HepG2 (cell line): ENCODE measurements around the gene ATP6V0E1. TPM values are rescaled to one million over a fixed set of nuclear protein-coding genes. Genes with fewer than 3 reads are reported as not detected.

ENCODE experiments used
- ATAC-seq: fragments of 200-7000 bp; cut with Tn5 transposase; 3 replicates; pipeline ENCODE4 v1.9.1; 2020; ENCODE audit warnings: mild to moderate bottlenecking, moderate library complexity
- BruUV-seq: library from RNA; stranded (reverse); fragments of 400-500 nt; replicated peaks from 2 replicates; lab custom pipeline; 2021; lab: Mats Ljungman, UMichigan
- CTCF ChIA-PET: fragments of 300-600 bp; formaldehyde crosslinking; extraction: SDS; loops from one replicate; lab custom pipeline; 2021; ENCODE audit warnings: low total read pairs, inconsistent platforms, low intra/inter-chr PET ratio; lab: Yijun Ruan, JAX
- POLR2A ChIA-PET: fragments of 350-600 bp; sonication (Branson Sonifier 250); formaldehyde crosslinking; loops from one replicate; lab custom pipeline; 2020; ENCODE audit warnings: antibody characterized with exemption, inconsistent platforms; lab: Yijun Ruan, JAX
- DNase-seq: peaks from one replicate; pipeline ENCODE4 v3.0.0-alpha.2; 2015; ENCODE audit warnings: low spot score
- FAIRE-seq: peaks from 3 replicates; lab custom pipeline; 2011; peaks lifted over from hg19 to GRCh38; lab: Jason Lieb, UNC
- H2AFZ ChIP-seq: one replicate; pipeline ENCODE4 v1.6.1; 2011; ENCODE audit warnings: low read length, inconsistent platforms
- H3K27ac ChIP-seq: fragments of 300-600 bp; 3 replicates; pipeline ENCODE4 v1.8.0; 2011; ENCODE audit warnings: mixed run types, mild to moderate bottlenecking, mixed read lengths, low read length, inconsistent platforms; ENCODE audit not compliant: insufficient read depth; ENCODE audit errors: extremely low read length
- H3K27me3 ChIP-seq, 2 experiments: fragments of 200-600 bp in 1 of 2; 2 replicates in 1 of 2; 3 replicates in 1 of 2; pipeline versions ENCODE4 v1.6.0 to v1.8.0; 2011; ENCODE audit warnings: low read length in 2 of 2, mild to moderate bottlenecking in 2 of 2, moderate library complexity in 2 of 2, inconsistent platforms in 1 of 2; ENCODE audit not compliant: insufficient read depth in 2 of 2, control insufficient read depth in 1 of 2
- H3K36me3 ChIP-seq, 2 experiments: fragments of 200-600 bp in 1 of 2; replicated peaks in 1 of 2; 2 replicates in 1 of 2; 3 replicates in 1 of 2; pipeline versions ENCODE4 v1.5.1 to v1.8.0; 2011; ENCODE audit warnings: low read length in 2 of 2, inconsistent platforms in 1 of 2; ENCODE audit not compliant: insufficient read depth in 2 of 2, control insufficient read depth in 1 of 2
- H3K4me1 ChIP-seq: 2 replicates; pipeline ENCODE4 v1.5.1; 2012; ENCODE audit warnings: low read length, inconsistent platforms; ENCODE audit not compliant: insufficient read depth
- H3K4me2 ChIP-seq: 2 replicates; pipeline ENCODE4 v1.6.0; 2011; ENCODE audit warnings: low read depth, low read length, inconsistent platforms
- H3K4me3 ChIP-seq, 3 experiments: fragments of 200-600 bp in 1 of 3; sonication (generic), shearing (Covaris generic) in 1 of 3; replicated peaks in 1 of 3; 2 replicates each; pipeline ENCODE4 v1.5.1; 2011 to 2016; ENCODE audit warnings: low read length in 3 of 3, inconsistent platforms in 2 of 3, low read depth in 2 of 3, mild to moderate bottlenecking in 2 of 3, control low read depth in 1 of 3, mixed read lengths in 1 of 3; ENCODE audit not compliant: insufficient read depth in 1 of 3
- H3K79me2 ChIP-seq: one replicate; pipeline ENCODE4 v1.6.1; 2011; ENCODE audit warnings: low read length, inconsistent platforms; ENCODE audit not compliant: insufficient read depth
- H3K9ac ChIP-seq: 2 replicates; pipeline ENCODE4 v1.6.0; 2011; ENCODE audit warnings: mild to moderate bottlenecking, low read depth, low read length, inconsistent platforms; ENCODE audit not compliant: insufficient read depth
- H3K9me3 ChIP-seq: 2 replicates; pipeline ENCODE4 v1.5.1; 2012; ENCODE audit warnings: mild to moderate bottlenecking, low read length
- H4K20me1 ChIP-seq: 2 replicates; pipeline ENCODE4 v1.6.0; 2011; ENCODE audit warnings: inconsistent platforms, mild to moderate bottlenecking, low read length, moderate library complexity; ENCODE audit not compliant: insufficient read depth
- CENPX ChIP-seq: sonication (generic); formaldehyde crosslinking; IDR thresholded peaks from 2 replicates; pipeline ENCODE4 v1.9.0; 2021; ENCODE audit warnings: mild to moderate bottlenecking, missing genetic modification reagents, moderate library complexity
- GATA4 ChIP-seq: sonication (generic); IDR thresholded peaks from 2 replicates; pipeline ENCODE4 v1.6.1; 2016; ENCODE audit warnings: antibody characterized with exemption, low read depth, borderline replicate concordance
- MBNL3 ChIP-seq: fragments of 250-450 bp; sonication (Bioruptor Pico); conservative IDR thresholded peaks from 2 replicates; pipeline ENCODE4 v1.8.0; 2022; ENCODE audit warnings: mild to moderate bottlenecking, inconsistent platforms
- PTBP1 ChIP-seq: fragments of 200-400 bp; formaldehyde crosslinking; IDR thresholded peaks from 2 replicates; pipeline ENCODE4 v1.6.1; 2018; ENCODE audit warnings: low read length, low read depth; ENCODE audit not compliant: poor library complexity, severe bottlenecking
- SOX13 ChIP-seq, 3 experiments: fragments of 450-650 bp in 1 of 3; sonication (generic) in 1 of 3; formaldehyde crosslinking in 1 of 3; IDR thresholded peaks in 2 of 3; conservative IDR thresholded peaks in 1 of 3; 2 replicates each; pipeline versions ENCODE4 v1.5.0 to v1.6.1; 2016 to 2020; ENCODE audit warnings: antibody characterized with exemption in 1 of 3, mild to moderate bottlenecking in 1 of 3, missing compliant biosample characterization in 1 of 3, missing genetic modification reagents in 1 of 3, moderate library complexity in 1 of 3
- STAT5B ChIP-seq: sonication (generic); formaldehyde crosslinking; IDR thresholded peaks from 2 replicates; pipeline ENCODE4 v1.4.0; 2020; ENCODE audit warnings: missing genetic modification reagents
- ZNF337 ChIP-seq: sonication (generic); formaldehyde crosslinking; IDR thresholded peaks from 2 replicates; pipeline ENCODE4 v1.5.1; 2020; ENCODE audit warnings: missing genetic modification reagents, low read depth, mild to moderate bottlenecking, borderline replicate concordance
- ZNF605 ChIP-seq: sonication (generic); formaldehyde crosslinking; IDR thresholded peaks from 2 replicates; pipeline ENCODE4 v1.8.0; 2022; ENCODE audit warnings: mild to moderate bottlenecking, missing genetic modification reagents
- ZNF713 ChIP-seq: sonication (generic); formaldehyde crosslinking; IDR thresholded peaks from 2 replicates; pipeline ENCODE4 v1.4.0; 2020; ENCODE audit warnings: mild to moderate bottlenecking, missing genetic modification reagents
- WGBS: methylation state at CpG from one replicate; pipeline ENCODE4 v1.1.6; 2017; ENCODE audit warnings: low lambda C conversion rate; 5-methylcytosine and 5-hydroxymethylcytosine counted together
- in situ Hi-C: cut with HindIII; loops from 2 replicates; pipeline ENCODE4 v1.10.0; 2017; ENCODE audit warnings: low pct_unique_long_range_greater_than_20kb; ENCODE audit not compliant: extremely low pct_ligation_motif_present
- intact Hi-C: fragments of 100-400 bp; cut with micrococcal nuclease; formaldehyde crosslinking; loops from one replicate; pipeline ENCODE4 v1.10.0; 2022; ENCODE audit not compliant: unreplicated experiment
- polyA plus RNA-seq, 8 experiments: library from polyadenylated mRNA; depleted of rRNA in 3 of 8; stranded (reverse) in 7 of 8; unstranded in 1 of 8; fragments of >200 nt; fragmentation: Illumina TruSeq in 4 of 8; extraction: Trizol in 4 of 8; gene quantifications; 2 replicates each; pipeline versions ENCODE4 v1.2.1 to v1.2.3, GENCODE V29; 2011 to 2016; ENCODE audit warnings: low read depth in 4 of 8, missing spikeins in 1 of 8, mixed read lengths in 1 of 8; ENCODE audit not compliant: insufficient read depth in 1 of 8
- total RNA-seq, 5 experiments: library from RNA; depleted of rRNA; stranded (reverse); fragments of >200 nt; fragmentation: Illumina TruSeq; extraction: Trizol; gene quantifications; 2 replicates each; pipeline ENCODE4 v1.2.3, GENCODE V29; 2016; ENCODE audit warnings: low read depth in 1 of 5
- TF ChIP-seq, protein P1 (sequence below): sonication (generic); formaldehyde crosslinking; IDR thresholded peaks from 2 replicates; pipeline ENCODE4 v1.4.0; 2020; ENCODE audit warnings: missing genetic modification reagents, borderline replicate concordance
- TF ChIP-seq, protein P2 (sequence below): sonication (generic); formaldehyde crosslinking; IDR thresholded peaks from 2 replicates; pipeline ENCODE4 v1.8.0; 2022; ENCODE audit warnings: mild to moderate bottlenecking, missing genetic modification reagents
- TF ChIP-seq, protein P3 (sequence below): IDR thresholded peaks from 2 replicates; pipeline ENCODE4 v1.6.1; 2016; ENCODE audit warnings: low read depth, missing genetic modification reagents, missing compliant biosample characterization

The ATP6V0E1 gene
- total and polyA plus RNA-seq, 2 of the 13 experiments (the other 11 are each of a cell fraction or from before 2014, with no cell fraction given): 143 to 215 TPM

DNA sequence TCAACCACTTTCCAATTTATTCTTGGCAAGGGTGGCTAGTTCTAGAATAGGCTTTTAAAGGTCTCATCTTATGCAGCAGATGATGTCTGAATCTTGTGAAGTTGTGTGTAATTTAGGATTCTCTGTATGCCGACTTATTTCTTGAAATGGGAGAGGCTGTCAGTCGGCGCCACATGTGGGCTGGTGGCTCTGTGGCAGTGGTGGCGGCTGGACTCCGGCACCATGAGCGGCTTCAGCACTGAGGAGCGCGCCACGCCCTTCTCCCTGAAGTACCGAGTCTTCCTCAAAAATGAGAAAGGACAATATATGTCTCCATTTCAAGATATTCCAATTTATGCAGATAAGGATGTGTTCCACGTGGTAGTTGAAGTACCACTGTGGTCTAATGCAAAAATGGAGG, 8.3 kb upstream of the ATP6V0E1 start:
- TF ChIP-seq, protein P1, sequence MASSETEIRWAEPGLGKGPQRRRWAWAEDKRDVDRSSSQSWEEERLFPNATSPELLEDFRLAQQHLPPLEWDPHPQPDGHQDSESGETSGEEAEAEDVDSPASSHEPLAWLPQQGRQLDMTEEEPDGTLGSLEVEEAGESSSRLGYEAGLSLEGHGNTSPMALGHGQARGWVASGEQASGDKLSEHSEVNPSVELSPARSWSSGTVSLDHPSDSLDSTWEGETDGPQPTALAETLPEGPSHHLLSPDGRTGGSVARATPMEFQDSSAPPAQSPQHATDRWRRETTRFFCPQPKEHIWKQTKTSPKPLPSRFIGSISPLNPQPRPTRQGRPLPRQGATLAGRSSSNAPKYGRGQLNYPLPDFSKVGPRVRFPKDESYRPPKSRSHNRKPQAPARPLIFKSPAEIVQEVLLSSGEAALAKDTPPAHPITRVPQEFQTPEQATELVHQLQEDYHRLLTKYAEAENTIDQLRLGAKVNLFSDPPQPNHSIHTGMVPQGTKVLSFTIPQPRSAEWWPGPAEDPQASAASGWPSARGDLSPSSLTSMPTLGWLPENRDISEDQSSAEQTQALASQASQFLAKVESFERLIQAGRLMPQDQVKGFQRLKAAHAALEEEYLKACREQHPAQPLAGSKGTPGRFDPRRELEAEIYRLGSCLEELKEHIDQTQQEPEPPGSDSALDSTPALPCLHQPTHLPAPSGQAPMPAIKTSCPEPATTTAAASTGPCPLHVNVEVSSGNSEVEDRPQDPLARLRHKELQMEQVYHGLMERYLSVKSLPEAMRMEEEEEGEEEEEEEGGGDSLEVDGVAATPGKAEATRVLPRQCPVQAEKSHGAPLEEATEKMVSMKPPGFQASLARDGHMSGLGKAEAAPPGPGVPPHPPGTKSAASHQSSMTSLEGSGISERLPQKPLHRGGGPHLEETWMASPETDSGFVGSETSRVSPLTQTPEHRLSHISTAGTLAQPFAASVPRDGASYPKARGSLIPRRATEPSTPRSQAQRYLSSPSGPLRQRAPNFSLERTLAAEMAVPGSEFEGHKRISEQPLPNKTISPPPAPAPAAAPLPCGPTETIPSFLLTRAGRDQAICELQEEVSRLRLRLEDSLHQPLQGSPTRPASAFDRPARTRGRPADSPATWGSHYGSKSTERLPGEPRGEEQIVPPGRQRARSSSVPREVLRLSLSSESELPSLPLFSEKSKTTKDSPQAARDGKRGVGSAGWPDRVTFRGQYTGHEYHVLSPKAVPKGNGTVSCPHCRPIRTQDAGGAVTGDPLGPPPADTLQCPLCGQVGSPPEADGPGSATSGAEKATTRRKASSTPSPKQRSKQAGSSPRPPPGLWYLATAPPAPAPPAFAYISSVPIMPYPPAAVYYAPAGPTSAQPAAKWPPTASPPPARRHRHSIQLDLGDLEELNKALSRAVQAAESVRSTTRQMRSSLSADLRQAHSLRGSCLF (CRISPR knock-in tag): no peak
- TF ChIP-seq STAT5B (CRISPR knock-in tag) (no peak), SOX13 (IDR thresholded peaks at IDR 0.05) (no peak), SOX13 (CRISPR knock-in tag; conservative IDR thresholded peaks at IDR 0.05 in 1 of 2, IDR thresholded peaks at IDR 0.05 in 1 of 2) (no peak), GATA4 (no peak), ZNF605 (CRISPR knock-in tag) (no peak), PTBP1 (no peak), ZNF337 (CRISPR knock-in tag) (no peak), ZNF713 (CRISPR knock-in tag) (no peak), CENPX (CRISPR knock-in tag) (no peak), MBNL3 (CRISPR knock-in tag) (no peak)
- TF ChIP-seq, protein P2, sequence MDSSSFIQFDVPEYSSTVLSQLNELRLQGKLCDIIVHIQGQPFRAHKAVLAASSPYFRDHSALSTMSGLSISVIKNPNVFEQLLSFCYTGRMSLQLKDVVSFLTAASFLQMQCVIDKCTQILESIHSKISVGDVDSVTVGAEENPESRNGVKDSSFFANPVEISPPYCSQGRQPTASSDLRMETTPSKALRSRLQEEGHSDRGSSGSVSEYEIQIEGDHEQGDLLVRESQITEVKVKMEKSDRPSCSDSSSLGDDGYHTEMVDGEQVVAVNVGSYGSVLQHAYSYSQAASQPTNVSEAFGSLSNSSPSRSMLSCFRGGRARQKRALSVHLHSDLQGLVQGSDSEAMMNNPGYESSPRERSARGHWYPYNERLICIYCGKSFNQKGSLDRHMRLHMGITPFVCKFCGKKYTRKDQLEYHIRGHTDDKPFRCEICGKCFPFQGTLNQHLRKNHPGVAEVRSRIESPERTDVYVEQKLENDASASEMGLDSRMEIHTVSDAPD: no peak
- TF ChIP-seq, protein P3, sequence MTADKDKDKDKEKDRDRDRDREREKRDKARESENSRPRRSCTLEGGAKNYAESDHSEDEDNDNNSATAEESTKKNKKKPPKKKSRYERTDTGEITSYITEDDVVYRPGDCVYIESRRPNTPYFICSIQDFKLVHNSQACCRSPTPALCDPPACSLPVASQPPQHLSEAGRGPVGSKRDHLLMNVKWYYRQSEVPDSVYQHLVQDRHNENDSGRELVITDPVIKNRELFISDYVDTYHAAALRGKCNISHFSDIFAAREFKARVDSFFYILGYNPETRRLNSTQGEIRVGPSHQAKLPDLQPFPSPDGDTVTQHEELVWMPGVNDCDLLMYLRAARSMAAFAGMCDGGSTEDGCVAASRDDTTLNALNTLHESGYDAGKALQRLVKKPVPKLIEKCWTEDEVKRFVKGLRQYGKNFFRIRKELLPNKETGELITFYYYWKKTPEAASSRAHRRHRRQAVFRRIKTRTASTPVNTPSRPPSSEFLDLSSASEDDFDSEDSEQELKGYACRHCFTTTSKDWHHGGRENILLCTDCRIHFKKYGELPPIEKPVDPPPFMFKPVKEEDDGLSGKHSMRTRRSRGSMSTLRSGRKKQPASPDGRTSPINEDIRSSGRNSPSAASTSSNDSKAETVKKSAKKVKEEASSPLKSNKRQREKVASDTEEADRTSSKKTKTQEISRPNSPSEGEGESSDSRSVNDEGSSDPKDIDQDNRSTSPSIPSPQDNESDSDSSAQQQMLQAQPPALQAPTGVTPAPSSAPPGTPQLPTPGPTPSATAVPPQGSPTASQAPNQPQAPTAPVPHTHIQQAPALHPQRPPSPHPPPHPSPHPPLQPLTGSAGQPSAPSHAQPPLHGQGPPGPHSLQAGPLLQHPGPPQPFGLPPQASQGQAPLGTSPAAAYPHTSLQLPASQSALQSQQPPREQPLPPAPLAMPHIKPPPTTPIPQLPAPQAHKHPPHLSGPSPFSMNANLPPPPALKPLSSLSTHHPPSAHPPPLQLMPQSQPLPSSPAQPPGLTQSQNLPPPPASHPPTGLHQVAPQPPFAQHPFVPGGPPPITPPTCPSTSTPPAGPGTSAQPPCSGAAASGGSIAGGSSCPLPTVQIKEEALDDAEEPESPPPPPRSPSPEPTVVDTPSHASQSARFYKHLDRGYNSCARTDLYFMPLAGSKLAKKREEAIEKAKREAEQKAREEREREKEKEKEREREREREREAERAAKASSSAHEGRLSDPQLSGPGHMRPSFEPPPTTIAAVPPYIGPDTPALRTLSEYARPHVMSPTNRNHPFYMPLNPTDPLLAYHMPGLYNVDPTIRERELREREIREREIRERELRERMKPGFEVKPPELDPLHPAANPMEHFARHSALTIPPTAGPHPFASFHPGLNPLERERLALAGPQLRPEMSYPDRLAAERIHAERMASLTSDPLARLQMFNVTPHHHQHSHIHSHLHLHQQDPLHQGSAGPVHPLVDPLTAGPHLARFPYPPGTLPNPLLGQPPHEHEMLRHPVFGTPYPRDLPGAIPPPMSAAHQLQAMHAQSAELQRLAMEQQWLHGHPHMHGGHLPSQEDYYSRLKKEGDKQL (CRISPR knock-in tag): no peak
- intact Hi-C loops: no loop called here
- H3K79me2 ChIP-seq: no peaks in the 10 kb centered on the region
- DNase-seq (no peak), ATAC-seq (no peak), FAIRE-seq (peak; percentile 15)
- H3K9me3 ChIP-seq: no peaks in the 10 kb centered on the region
- no peak overlapping the region for H3K9ac ChIP-seq
- peaks cover 23% of the 10 kb centered on the region for H3K4me1 ChIP-seq
- no peak overlapping the region for H3K4me2 ChIP-seq
- in situ Hi-C loops: loop anchor here (25.0 kb wide), 2 partner anchors 312 to 587 kb away; no protein-coding TSS in a partner anchor
- no peak overlapping the region for H3K27ac ChIP-seq
- H3K27me3 ChIP-seq: no peaks in the 10 kb centered on the region
- no peaks in the 10 kb centered on the region for H4K20me1 ChIP-seq
- whole genome bisulfite sequencing: 70% methylated on average over 11 of the region's 11 CpGs
- POLR2A ChIA-PET: no interaction called here
- no peak overlapping the region for H3K4me3 ChIP-seq
- no peaks in the 10 kb centered on the region for H3K36me3 ChIP-seq
- CTCF ChIA-PET: no interaction called here
- no TSS peak for BruUV-seq
- no peak overlapping the region for H2AFZ ChIP-seq
